Upper lobe of left lung (tissue), 4 donors: ENCODE measurements around the gene ERG.

ENCODE experiments used
- POLR2A ChIP-seq, 4 donors: fragments of 450-650 bp; IDR thresholded peaks; one replicate each; pipeline ENCODE4 v1.5.1; 2016 to 2017; ENCODE audit warnings: antibody characterized with exemption in 4 of 4, mild to moderate bottlenecking in 2 of 4
- POLR2AphosphoS5 ChIP-seq, 2 donors: sonication (generic); formaldehyde crosslinking; IDR thresholded peaks; one replicate each; pipeline ENCODE4 v1.5.1; 2017; ENCODE audit warnings: antibody characterized with exemption in 2 of 2
- TF ChIP-seq, protein P1 (sequence below), 6 experiments: fragments of 450-650 bp in 4 of 6; fragments of 200-600 bp in 2 of 6; sonication (generic) in 2 of 6; IDR thresholded peaks; one replicate each; pipeline ENCODE4 v1.5.1; 2016 to 2019; ENCODE audit warnings: antibody characterized with exemption in 6 of 6

DNA sequence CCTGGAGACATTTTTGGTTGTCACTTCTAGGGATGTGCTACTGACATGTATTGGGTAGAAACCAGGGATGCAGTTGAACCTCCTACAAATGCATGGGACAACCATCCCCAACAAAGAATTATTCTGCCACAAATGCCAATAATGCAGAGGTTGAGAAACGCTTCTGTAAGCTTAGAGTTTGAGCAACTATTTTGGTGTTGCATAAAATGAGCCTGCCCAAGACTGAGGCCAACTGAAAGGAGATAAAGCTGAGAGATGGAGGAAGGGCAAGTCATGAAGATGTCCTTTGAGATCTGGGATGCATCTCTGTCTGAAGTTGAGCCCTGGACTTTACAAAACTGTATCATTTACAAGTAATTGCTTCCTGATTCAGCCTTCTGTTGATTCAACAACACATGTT is 134.6 kb downstream of the ERG start:
- TF ChIP-seq POLR2A (IDR thresholded peaks at IDR 0.05) (no peak), POLR2AphosphoS5 (IDR thresholded peaks at IDR 0.05) (no peak)
- TF ChIP-seq, protein P1, sequence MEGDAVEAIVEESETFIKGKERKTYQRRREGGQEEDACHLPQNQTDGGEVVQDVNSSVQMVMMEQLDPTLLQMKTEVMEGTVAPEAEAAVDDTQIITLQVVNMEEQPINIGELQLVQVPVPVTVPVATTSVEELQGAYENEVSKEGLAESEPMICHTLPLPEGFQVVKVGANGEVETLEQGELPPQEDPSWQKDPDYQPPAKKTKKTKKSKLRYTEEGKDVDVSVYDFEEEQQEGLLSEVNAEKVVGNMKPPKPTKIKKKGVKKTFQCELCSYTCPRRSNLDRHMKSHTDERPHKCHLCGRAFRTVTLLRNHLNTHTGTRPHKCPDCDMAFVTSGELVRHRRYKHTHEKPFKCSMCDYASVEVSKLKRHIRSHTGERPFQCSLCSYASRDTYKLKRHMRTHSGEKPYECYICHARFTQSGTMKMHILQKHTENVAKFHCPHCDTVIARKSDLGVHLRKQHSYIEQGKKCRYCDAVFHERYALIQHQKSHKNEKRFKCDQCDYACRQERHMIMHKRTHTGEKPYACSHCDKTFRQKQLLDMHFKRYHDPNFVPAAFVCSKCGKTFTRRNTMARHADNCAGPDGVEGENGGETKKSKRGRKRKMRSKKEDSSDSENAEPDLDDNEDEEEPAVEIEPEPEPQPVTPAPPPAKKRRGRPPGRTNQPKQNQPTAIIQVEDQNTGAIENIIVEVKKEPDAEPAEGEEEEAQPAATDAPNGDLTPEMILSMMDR (IDR thresholded peaks at IDR 0.05): no peak
